Measurements from ENCODE around the gene ZRANB1. TPM values are rescaled to one million over a fixed set of nuclear protein-coding genes. Genes with fewer than 3 reads are reported as not detected.

The ZRANB1 gene
- polyA plus RNA-seq, 3 donors: 5.4 to 16.0 (median 10.9) TPM

DNA sequence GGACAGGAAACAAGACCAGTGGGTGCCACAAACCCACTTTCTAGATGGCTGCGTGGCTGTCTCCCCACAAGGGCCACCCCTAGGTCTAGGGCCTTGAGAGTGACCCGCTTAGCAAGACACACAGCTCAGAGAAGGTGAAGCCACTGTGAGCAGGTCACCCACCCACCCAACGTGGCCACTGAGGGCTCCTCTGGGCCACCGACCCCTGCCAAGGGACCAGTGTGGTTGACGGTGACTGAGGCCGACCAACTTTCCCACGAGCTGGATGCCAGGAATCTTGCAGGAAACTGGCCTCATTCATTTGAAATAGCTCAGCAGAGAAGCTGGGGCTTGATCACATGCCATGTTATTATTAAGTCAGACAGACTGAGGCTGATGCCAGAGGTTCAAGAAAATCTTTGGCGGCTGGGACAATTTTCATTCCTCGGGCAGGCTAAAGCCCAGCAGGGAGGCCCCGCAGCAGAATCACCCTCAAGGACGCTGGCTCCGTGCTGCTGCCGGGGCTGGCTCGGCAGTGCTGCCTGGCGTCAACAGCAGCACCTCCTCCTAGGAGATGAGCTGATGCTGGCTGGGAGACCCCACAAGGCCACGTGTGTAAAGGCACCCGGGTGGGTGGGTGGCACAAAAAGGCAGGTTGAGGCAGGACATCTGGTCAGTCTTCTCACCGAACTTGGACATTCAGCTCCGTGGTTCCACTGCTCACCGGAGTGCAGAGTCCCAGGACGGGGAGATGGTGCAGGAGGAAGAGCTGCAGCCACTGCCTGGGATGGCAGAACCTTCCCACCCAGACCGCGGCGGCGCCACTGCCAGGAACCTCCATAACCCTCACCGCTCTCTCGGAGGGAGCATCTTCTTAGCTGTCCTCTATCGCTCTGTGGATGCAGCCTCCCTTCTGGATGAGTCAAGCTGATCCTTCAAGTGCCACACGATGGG, 57.8 kb downstream of the ZRANB1 start:
- no peak overlapping the region for H3K27ac ChIP-seq (ENCODE audit: low read depth, low read length)

DNA sequence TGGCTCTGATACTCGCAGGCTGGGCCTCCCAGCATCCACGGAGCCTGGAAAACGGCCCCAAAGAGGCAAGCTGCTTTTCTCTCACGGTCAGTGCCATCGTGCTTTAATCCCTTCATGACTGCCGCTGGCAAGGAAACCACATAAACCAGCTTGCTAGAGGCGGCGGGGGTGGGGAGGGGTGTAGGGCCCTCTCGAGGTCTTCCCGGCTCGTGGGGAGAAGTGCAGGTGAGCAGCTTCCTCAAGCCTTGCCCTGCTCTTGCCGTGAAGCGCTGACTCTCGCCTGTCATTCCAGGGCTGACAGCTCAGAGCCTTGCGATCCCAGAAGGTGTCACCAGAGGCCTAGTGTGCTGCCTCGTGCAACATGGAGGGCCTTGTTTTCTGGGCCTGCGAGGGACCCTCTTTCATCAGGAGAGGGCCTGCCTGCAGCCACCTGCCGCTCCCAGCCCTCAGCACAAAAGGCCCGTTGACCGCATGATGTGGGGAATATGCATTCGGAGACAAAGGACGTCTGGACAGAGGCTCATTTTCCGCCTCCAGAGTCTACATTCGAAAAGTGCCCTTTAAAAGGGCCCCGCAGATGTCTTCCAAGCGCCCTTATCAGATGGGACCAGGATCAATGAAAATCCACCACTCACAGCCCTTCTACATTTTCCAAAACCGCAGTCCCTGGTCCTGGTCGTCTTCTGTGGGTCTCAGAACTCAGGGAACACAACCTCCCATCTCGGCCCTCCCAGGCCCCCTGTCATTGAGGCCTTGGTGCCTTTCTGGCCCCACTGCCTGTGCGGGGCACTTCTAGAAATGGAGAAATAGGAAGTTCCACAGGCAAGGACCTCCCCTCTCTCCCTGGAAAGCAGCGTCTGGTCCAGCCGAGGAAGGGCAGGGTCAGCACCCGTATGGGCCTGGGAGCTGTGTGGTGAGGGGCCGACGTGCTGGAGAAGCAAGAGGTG, 58.7 kb downstream of the ZRANB1 start:
- no peak overlapping the region for H3K27ac ChIP-seq (ENCODE audit: low read depth, low read length)
- WGBS, 3 donors: 39 to 80% (median 70%) methylated on average over 35 of the region's 35 CpGs

More for the DNA sequence above, 57.8 kb downstream of the ZRANB1 start:
- WGBS, 3 donors: 55 to 73% (median 66%) methylated on average over 29 of the region's 29 CpGs

DNA sequence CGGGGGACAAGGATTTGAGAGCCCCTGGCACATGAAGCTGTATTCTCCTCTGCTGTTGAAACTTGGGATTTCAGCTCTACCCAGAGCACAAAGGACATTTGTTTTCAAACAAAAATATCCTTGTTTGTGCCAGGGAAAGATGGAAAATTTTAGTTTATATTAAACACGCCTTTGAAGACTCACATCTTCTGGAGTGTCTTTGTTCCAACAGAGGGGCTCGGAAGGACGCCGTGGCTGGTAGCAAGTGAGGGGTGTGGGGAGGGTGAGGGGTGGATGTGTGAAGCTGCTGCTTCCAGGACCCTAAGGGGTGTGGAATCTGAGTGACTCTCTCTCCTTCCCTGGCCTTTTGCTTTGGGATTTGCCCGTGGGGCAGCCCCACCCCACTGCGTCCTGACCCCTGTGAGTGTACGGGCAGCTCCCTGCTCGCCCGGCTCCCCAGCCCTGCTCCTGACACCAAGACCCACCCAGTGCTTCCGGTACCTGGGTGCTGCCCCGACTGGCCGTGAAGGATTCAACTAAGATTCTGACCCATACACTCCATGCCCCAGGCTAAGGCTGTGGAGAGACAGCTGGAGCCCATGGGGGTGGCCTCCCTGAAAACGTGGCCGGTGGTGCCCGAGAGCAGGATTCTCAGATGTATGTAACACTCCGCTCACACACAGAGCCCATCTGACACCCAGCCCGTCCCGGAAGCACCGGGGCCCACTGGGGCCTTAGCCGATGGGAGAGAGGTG, 59.6 kb downstream of the ZRANB1 start:
- no peak overlapping the region for H3K27ac ChIP-seq (ENCODE audit: low read depth, low read length)
- 66 to 76% (median 74%) methylated on average over 21 of the region's 21 CpGs for WGBS, 3 donors

- no peak overlapping the region for H3K27ac ChIP-seq (ENCODE audit: low read depth, low read length)
- WGBS, 3 donors: 83 to 87% (median 87%) methylated on average over 12 of the region's 12 CpGs
Measured at GRCh38 chr10:125002047-125002422, 60.1 kb downstream of the ZRANB1 start.

DNA sequence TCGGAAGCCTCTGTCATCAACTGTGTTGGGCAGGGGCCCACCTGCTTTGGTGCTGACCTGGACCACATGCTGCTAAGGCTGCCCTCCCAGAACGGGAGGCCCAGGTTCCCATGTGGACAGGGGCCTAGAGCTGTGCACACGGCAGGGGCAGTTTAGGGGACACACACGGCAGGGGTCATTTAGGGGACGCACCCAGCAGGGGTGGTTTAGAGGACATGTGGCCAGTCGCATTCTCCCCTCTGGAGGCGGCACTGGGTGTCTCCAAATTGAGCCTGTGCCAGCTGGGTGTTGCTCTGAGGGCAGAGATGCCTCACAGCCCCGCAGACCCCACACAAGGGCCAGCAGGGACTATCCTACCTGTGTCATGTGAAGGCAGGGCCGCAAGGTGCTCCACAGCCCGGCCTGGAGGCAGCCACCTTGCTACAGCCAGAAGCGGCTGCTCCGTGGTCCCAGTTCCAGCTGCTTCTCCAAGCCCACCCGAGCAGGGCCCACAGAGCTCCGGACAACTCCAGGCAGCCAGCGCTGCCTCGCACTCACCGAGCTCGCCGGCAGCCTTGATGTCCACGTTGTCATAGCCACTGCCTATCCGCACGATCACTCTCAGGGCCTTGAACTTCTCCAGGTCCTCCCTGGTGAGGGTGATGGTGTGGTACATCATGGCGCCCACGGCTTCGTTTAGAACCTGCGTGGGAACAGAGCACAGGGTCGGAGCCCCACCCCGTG, 60.7 kb downstream of the ZRANB1 start:
- WGBS, 3 donors: 84 to 95% (median 91%) methylated on average over 28 of the region's 28 CpGs
- H3K27ac ChIP-seq (ENCODE audit: low read depth, low read length): no peak overlapping the region

DNA sequence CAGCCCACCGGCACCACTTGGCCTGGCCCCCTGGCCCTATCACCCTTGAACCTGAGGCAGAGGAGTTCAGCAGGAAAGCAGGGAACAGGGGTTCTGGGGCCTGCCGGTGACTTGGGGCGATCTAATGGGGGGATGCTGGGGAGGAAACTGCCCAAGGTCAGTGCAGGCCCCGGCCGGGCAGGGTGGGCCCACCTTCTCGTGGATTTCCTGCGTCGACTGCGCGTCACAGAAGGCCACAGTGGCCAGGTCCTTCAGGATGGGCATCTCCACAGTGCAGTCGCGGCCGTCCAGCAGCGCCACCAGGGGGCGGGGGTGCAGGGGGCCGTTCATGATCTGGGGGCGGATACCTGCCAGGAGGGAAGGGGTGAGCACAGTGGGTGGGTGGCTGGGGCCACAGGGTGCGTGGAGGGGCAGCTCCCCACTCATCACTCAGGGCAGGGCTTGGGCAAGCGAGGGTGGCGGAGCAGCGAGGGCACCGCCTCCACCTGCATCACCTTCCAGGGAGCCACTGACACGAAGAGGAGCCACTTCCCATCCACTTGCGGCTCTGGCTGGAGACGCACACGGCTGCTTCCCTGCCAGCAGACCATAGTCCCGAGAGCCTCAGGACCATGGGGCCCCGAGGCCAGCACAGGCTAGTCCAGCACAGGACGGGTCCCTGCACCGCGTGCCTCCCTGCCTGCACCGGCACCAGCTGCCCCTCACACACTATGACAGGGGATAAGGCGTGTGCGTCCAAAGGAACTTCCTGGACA, 61.4 kb downstream of the ZRANB1 start:
- no peak overlapping the region for H3K27ac ChIP-seq (ENCODE audit: low read depth, low read length)
- WGBS, 3 donors: 90 to 92% (median 92%) methylated on average over 29 to 34 of the region's 34 CpGs

GRCh38 chr10:125003901-125004467, 62.1 kb downstream of the ZRANB1 start:
- H3K27ac ChIP-seq (ENCODE audit: low read depth, low read length): no peak overlapping the region
- 95% methylated on average over 12 to 14 of the region's 14 CpGs for WGBS, 3 donors

DNA sequence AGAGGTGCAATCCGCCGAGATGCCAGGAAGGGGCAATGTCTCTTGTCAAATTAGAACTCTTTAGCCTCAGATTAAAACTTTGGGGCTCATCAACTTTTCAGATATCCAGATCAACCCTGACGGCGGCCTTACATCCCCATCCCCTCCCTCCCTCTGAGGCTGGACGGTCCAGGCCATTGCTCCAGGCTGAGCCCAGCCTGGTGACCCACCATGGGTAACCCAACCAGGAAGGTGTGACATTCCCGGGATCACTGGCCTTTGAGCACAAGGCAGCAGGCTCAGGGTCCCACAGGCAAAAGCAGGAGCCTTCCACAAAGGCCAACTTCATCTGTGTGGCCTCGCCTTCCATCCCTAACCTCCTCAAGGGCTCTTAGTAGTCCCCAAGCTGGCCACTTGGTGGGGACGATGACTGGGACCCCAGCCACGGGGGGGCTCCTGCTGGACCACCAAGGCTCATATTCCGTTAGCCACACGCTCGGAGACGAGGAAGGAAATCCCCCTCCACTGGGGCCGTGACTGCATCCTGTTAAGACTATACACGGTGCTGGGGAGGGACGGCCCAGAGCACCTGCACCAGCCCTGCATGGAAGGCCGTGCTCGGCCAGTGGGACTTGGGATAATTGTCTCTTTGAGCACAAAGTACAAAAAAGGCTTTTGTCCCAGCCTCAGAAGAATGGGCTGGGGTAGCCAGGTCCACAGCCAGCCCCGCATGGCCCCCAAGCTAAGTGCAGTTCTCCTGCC, 62.8 kb downstream of the ZRANB1 start:
- 78 to 89% (median 83%) methylated on average over 19 of the region's 19 CpGs for WGBS, 3 donors
- H3K27ac ChIP-seq (ENCODE audit: low read depth, low read length): no peak overlapping the region

DNA sequence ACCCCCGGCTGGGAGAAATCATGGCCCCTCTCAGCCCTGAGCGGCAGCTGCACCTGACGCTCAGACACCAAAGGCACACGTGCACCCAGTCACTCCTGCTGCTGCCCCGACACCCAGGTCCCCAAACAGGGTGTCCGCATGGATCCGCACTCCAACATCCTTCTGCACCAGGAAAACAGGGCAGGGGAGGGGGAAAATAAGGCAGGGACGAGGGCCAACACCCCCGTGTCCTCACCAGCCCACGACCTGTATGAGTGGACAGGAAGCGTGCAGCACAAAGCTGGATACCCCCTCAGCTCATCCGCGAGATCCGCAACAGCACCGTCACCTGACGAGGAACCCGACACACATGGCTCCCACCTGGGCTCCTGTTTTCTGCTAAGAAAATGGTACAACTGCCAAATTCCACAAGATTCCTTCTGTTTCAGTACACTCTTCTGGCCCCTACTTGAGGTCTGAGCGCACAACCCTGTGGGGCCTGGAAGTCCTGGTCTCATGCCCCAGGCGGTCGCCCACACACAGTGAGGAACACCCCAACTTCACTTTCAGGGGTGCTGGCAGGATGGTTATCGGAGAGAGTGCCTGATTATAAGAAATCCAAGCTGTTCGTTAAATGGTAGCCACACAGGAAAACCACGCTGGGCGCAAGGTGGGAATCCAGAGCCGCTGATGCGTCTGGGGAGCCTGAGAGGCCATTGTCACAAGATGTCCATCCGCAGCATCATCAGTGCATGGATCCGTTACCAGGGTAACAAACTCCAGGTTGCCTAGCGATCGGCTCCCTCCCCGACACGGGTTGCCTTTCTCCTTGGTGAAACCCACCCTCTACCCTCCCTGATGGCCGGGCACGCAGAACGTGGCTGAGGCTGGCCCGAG, 63.6 kb downstream of the ZRANB1 start:
- 90 to 91% (median 91%) methylated on average over 36 of the region's 36 CpGs for WGBS, 3 donors

DNA sequence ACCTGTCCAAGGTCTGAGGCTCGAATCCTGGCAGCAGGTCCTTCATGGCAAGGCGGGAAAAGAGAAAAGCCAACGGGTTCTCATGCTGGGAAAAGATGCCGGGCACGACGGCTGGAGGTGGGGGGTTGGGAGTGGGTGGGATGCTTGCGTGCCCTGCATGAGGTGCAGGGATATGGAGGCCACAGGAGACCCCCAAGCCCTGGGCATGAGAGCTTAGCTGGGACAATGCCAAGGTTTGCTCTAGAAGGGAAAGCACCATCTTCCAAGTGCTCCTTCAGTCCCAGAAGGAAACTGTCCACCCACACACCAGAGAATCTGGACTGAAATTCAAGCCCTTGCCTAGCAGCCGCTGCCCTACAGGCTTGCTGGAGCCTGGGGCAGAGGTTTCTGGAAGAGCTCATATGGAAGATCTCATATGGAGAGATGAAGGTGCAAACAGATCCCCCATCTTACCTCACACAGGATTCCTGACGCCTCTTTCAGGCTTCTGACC, 64.3 kb downstream of the ZRANB1 start:
- no peak overlapping the region for H3K27ac ChIP-seq (ENCODE audit: low read depth, low read length)
- WGBS, 3 donors: 86 to 91% (median 90%) methylated on average over 9 of the region's 9 CpGs

More for the DNA sequence above, 63.6 kb downstream of the ZRANB1 start:
- no peak overlapping the region for H3K27ac ChIP-seq (ENCODE audit: low read depth, low read length)

DNA sequence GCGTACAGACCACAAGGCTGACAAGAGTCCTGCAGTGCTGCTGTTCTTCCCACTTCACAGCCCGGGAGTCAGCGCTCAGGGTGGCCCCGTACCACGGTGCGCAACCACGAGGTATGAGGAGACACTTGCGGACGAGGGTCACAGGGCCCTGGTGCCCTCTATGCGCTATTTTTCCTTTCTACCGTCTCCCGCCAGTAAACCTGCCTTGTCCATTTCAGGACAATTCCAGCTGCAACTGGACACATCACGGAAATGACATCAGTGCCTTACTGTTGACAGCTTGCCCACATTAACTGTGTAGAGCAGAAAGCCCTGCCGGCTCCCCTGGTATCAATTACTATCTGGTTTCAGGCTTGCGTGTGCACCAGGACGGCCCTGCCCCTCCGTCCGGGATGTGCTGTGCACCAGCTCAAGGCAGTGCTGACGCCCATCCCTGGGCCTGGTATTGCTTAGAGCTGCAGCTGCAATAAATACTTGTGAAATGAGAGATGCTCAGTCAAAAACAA, 65.1 kb downstream of the ZRANB1 start:
- 68 to 80% (median 74%) methylated on average over 19 of the region's 19 CpGs for WGBS, 3 donors
- H3K27ac ChIP-seq (ENCODE audit: low read depth, low read length): no peak overlapping the region

GRCh38 chr10:125007436-125007835, 65.5 kb downstream of the ZRANB1 start:
- H3K27ac ChIP-seq (ENCODE audit: low read depth, low read length): no peak overlapping the region
- 85 to 91% (median 89%) methylated on average over 6 of the region's 6 CpGs for WGBS, 3 donors

GRCh38 chr10:125008689-125009638, 67.0 kb downstream of the ZRANB1 start:
- no peak overlapping the region for H3K27ac ChIP-seq (ENCODE audit: low read depth, low read length)
- WGBS, 3 donors: 56 to 90% (median 87%) methylated on average over 22 of the region's 22 CpGs

DNA sequence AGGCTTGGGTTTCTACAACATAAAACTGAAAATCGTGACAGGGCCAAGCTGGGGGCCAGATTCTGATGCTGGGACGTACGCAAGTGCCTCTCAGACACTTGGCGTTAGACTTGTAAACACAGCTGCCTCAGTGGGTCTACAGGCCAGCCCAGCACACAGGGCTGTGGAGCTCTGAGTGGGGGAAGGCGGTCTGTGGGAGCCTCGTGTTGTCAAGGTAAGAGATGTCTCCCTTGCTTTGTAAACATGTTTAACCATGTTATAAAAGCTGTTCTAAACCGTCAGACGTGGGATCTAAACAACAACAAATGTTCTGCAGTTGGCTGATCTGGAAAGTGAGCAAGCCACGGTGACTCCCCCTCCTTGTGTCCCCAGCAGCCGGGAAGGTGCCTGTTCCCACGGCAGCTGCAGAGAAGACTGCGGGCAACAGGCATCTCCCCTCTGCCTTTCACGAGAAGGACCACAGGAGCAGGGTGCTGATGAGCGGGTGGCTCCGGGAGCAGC, 67.8 kb downstream of the ZRANB1 start:
- 72 to 88% (median 80%) methylated on average over 15 of the region's 15 CpGs for WGBS, 3 donors
- no peak overlapping the region for H3K27ac ChIP-seq (ENCODE audit: low read depth, low read length)
